GM12878 (cell line): ENCODE results near the gene CNIH1. TPM values are rescaled to one million over a fixed set of nuclear protein-coding genes. Genes with fewer than 3 reads are reported as not detected.

Experiments
- ATAC-seq: fragments of 200-7000 bp; cut with Tn5 transposase; 3 replicates; pipeline ENCODE4 v1.9.1; 2020; ENCODE audit warnings: mild to moderate bottlenecking, moderate library complexity
- BruUV-seq: library from RNA; stranded (reverse); fragments of 400-500 nt; replicated peaks from 2 replicates; lab custom pipeline; 2021; lab: Mats Ljungman, UMichigan
- CTCF ChIA-PET: fragments of 300-600 bp; sonication (Branson Sonifier 250); formaldehyde crosslinking; extraction: SDS; loops from one replicate; lab custom pipeline; 2021; ENCODE audit warnings: inconsistent platforms; lab: Yijun Ruan, JAX
- POLR2A ChIA-PET: fragments of 350-600 bp; formaldehyde crosslinking; extraction: SDS; loops from one replicate; lab custom pipeline; 2021; ENCODE audit warnings: inconsistent platforms; lab: Charles Lee
- RAD21 ChIA-PET: fragments of 300-600 bp; sonication (Branson Sonifier 250); formaldehyde crosslinking; loops from one replicate; lab custom pipeline; 2023; ENCODE audit warnings: antibody characterized with exemption; ENCODE audit not compliant: unreplicated experiment; lab: Charles Lee
- SMC1A ChIA-PET: fragments of 300-600 bp; sonication (Branson Sonifier 250); formaldehyde crosslinking; loops from one replicate; lab custom pipeline; 2023; ENCODE audit not compliant: unreplicated experiment, uncharacterized antibody; lab: Charles Lee
- DNase-seq: peaks from one replicate; pipeline ENCODE4 v3.0.0-alpha.2; 2011; ENCODE audit warnings: low read depth, low spot score
- FAIRE-seq: peaks from 3 replicates; lab custom pipeline; 2011; peaks lifted over from hg19 to GRCh38; lab: Jason Lieb, UNC
- H2AFZ ChIP-seq: 2 replicates; pipeline ENCODE4 v1.6.0; 2011; ENCODE audit warnings: low read depth, low read length, control low read depth; ENCODE audit not compliant: control insufficient read depth
- H3K27ac ChIP-seq: 2 replicates; pipeline ENCODE4 v1.5.1; 2011; ENCODE audit warnings: control low read depth; ENCODE audit not compliant: control insufficient read depth, insufficient read depth
- H3K27me3 ChIP-seq, 2 experiments: replicated peaks in 1 of 2; 2 replicates each; pipeline versions ENCODE4 v1.6.0 to v1.6.1; 2011; ENCODE audit warnings: low read length in 1 of 2; ENCODE audit not compliant: control insufficient read depth in 2 of 2, insufficient read depth in 2 of 2
- H3K36me3 ChIP-seq, 2 experiments: 2 replicates each; pipeline ENCODE4 v1.5.1; 2011; ENCODE audit warnings: low read length in 1 of 2; ENCODE audit not compliant: control insufficient read depth in 2 of 2, insufficient read depth in 2 of 2
- H3K4me1 ChIP-seq: 2 replicates; pipeline ENCODE4 v1.6.1; 2011; ENCODE audit warnings: mild to moderate bottlenecking, low read length, moderate library complexity, mixed read lengths; ENCODE audit not compliant: control insufficient read depth, insufficient read depth
- H3K4me2 ChIP-seq: 2 replicates; pipeline ENCODE4 v1.6.0; 2011; ENCODE audit warnings: control low read depth; ENCODE audit not compliant: control insufficient read depth, insufficient read depth
- H3K4me3 ChIP-seq: fragments of 200-600 bp; sonication (generic); 2 replicates; pipeline ENCODE4 v1.5.1; 2016
- H3K79me2 ChIP-seq: 2 replicates; pipeline ENCODE4 v1.6.0; 2011; ENCODE audit warnings: low read length; ENCODE audit not compliant: control insufficient read depth, insufficient read depth
- H3K9ac ChIP-seq: 2 replicates; pipeline ENCODE4 v1.8.0; 2011; ENCODE audit warnings: low read length, control low read depth, mixed read lengths; ENCODE audit not compliant: control insufficient read depth, insufficient read depth
- H3K9me3 ChIP-seq: replicated peaks from 3 replicates; pipeline ENCODE4 v1.5.1; 2011; ENCODE audit warnings: mild to moderate bottlenecking, low read length; ENCODE audit not compliant: control insufficient read depth, insufficient read depth
- H4K20me1 ChIP-seq: 2 replicates; pipeline ENCODE4 v1.6.0; 2011; ENCODE audit not compliant: control insufficient read depth, insufficient read depth
- ASH2L ChIP-seq: fragments of 300-600, 200-600 bp; sonication (generic); IDR thresholded peaks from 2 replicates; pipeline ENCODE4 v1.6.1; 2017; ENCODE audit warnings: low read depth, mild to moderate bottlenecking, borderline replicate concordance
- CHD4 ChIP-seq: fragments of 200-600 bp; sonication (generic); IDR thresholded peaks from 2 replicates; pipeline ENCODE4 v1.6.1; 2016; ENCODE audit warnings: mild to moderate bottlenecking
- MTA3 ChIP-seq: IDR thresholded peaks from 2 replicates; pipeline ENCODE4 v1.6.1; 2012; ENCODE audit warnings: low read length, inconsistent platforms, borderline replicate concordance
- RFX5 ChIP-seq: IDR thresholded peaks from 2 replicates; pipeline ENCODE4 v1.6.1; 2011; ENCODE audit warnings: low read depth, low read length, improper control_type of control experiment
- SIX5 ChIP-seq: IDR thresholded peaks from 2 replicates; pipeline ENCODE4 v1.6.1; 2011; ENCODE audit warnings: mild to moderate bottlenecking, low read depth, low read length, moderate library complexity; ENCODE audit not compliant: severe bottlenecking
- SMC3 ChIP-seq: IDR thresholded peaks from 2 replicates; pipeline ENCODE4 v1.6.1; 2011; ENCODE audit warnings: low read length, improper control_type of control experiment, borderline replicate concordance
- ZZZ3 ChIP-seq: IDR thresholded peaks from 2 replicates; pipeline ENCODE4 v1.6.1; 2011; ENCODE audit warnings: low read depth; ENCODE audit not compliant: control insufficient read depth, insufficient read length
- WGBS: methylation state at CpG from one replicate; pipeline ENCODE4 v1.1.6; 2016; ENCODE audit warnings: low lambda C conversion rate; ENCODE audit not compliant: insufficient replicate concordance, insufficient coverage; ENCODE audit errors: missing lambda C conversion rate; 5-methylcytosine and 5-hydroxymethylcytosine counted together
- in situ Hi-C: fragments of 300-500 bp; cut with MboI; formaldehyde crosslinking; loops from 9 replicates; pipeline ENCODE4 v1.14.3; 2018; ENCODE audit warnings: mixed read lengths
- intact Hi-C: fragments of 100-400 bp; cut with micrococcal nuclease; formaldehyde crosslinking; loops from one replicate; pipeline ENCODE4 v1.14.2; 2022; ENCODE audit not compliant: unreplicated experiment
- polyA plus RNA-seq, 11 experiments: library from polyadenylated mRNA; depleted of rRNA in 4 of 11; unstranded in 6 of 11; stranded (reverse) in 5 of 11; fragments of >200 nt; fragmentation: Nextera tagmentation in 4 of 11; fragmentation: Illumina TruSeq in 1 of 11; extraction: Ambion mirVana in 4 of 11; extraction: Trizol in 1 of 11; gene quantifications; 1 replicate in 1 of 11; 2 replicates in 10 of 11; pipeline versions ENCODE4 v1.2.1 to v1.2.3, GENCODE V29; 2011 to 2016; ENCODE audit warnings: inconsistent platforms in 2 of 11, missing spikeins in 2 of 11, low read depth in 1 of 11
- total RNA-seq, 4 experiments: library from RNA; depleted of rRNA in 3 of 4; stranded (reverse); fragments of >200 nt in 3 of 4; fragmentation: Illumina TruSeq in 1 of 4; extraction: Trizol in 1 of 4; gene quantifications; 2 replicates each; pipeline versions ENCODE4 v1.2.1 to v1.2.3, GENCODE V29; 2013 to 2021
- TF ChIP-seq, protein P1 (sequence below): fragments of 450-650 bp; formaldehyde crosslinking; IDR thresholded peaks from 2 replicates; pipeline ENCODE4 v1.4.0; 2022; ENCODE audit warnings: mild to moderate bottlenecking, moderate library complexity

CNIH1 gene
- total and polyA plus RNA-seq, 10 of the 15 experiments (the other 5 are each of a cell fraction or from before 2014, with no cell fraction given): 48.9 to 274 (median 110) TPM

DNA sequence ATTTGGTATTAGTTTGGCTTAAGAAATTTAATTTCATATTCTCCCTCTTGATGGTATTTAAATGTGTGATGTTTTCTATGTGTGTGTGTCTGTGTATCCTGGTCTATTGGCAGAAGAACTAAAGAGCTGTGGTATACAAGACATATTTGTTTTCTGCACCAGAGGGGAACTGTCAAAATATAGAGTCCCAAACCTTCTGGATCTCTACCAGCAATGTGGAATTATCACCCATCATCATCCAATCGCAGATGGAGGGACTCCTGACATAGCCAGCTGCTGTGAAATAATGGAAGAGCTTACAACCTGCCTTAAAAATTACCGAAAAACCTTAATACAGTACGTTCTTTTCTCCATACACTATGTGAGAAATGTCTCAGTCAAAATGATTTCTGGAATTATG is 29.8 kb downstream of the CNIH1 start:
- no peak overlapping the region for H3K9ac ChIP-seq
- TF ChIP-seq RFX5 (no peak), SMC3 (no peak), MTA3 (no peak), ZZZ3 (no peak), SIX5 (no peak), CHD4 (no peak), ASH2L (no peak)
- TF ChIP-seq, protein P1, sequence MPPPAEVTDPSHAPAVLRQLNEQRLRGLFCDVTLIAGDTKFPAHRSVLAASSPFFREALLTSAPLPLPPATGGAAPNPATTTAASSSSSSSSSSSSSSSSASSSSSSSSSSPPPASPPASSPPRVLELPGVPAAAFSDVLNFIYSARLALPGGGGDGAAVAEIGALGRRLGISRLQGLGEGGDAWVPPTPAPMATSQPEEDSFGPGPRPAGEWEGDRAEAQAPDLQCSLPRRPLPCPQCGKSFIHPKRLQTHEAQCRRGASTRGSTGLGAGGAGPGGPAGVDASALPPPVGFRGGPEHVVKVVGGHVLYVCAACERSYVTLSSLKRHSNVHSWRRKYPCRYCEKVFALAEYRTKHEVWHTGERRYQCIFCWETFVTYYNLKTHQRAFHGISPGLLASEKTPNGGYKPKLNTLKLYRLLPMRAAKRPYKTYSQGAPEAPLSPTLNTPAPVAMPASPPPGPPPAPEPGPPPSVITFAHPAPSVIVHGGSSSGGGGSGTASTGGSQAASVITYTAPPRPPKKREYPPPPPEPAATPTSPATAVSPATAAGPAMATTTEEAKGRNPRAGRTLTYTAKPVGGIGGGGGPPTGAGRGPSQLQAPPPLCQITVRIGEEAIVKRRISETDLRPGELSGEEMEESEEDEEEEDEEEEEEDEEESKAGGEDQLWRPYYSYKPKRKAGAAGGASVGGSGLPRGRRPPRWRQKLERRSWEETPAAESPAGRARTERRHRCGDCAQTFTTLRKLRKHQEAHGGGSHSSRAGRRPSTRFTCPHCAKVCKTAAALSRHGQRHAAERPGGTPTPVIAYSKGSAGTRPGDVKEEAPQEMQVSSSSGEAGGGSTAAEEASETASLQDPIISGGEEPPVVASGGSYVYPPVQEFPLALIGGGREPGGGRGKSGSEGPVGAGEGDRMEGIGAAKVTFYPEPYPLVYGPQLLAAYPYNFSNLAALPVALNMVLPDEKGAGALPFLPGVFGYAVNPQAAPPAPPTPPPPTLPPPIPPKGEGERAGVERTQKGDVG: no peak
- no peaks in the 10 kb centered on the region for H3K9me3 ChIP-seq
- H3K79me2 ChIP-seq: no peaks in the 10 kb centered on the region
- H3K4me2 ChIP-seq: no peak overlapping the region
- ChIA-PET POLR2A (no interaction called here), RAD21 (no interaction called here), SMC1A (no interaction called here), CTCF (no interaction called here)
- no peaks in the 10 kb centered on the region for H3K4me1 ChIP-seq
- H3K36me3 ChIP-seq: peaks cover 2 to 11% of the 10 kb centered on the region in 2 experiments; a peak in 3 of 4 replicates
- intact Hi-C loops (no loop called here), in situ Hi-C loops (no loop called here)
- H3K4me3 ChIP-seq: no peak overlapping the region
- DNase-seq (no peak), ATAC-seq (no peak), FAIRE-seq (no peak)
- no TSS peak for BruUV-seq
- H3K27ac ChIP-seq: no peak overlapping the region
- H2AFZ ChIP-seq: no peak overlapping the region
- no peaks in the 10 kb centered on the region for H3K27me3 ChIP-seq
- no peaks in the 10 kb centered on the region for H4K20me1 ChIP-seq
- WGBS: 94% methylated on average over 3 of the region's 3 CpGs
